M059J (cell line): ENCODE results near the gene NECAB2. TPM values are rescaled to one million over a fixed set of nuclear protein-coding genes. Genes with fewer than 3 reads are reported as not detected.

Experiments used
- DNase-seq: peaks from one replicate; pipeline ENCODE4 v3.0.0-alpha.2; 2012; ENCODE audit warnings: low read depth
- total RNA-seq: library from RNA; depleted of rRNA; stranded (reverse); fragments of >200 nt; shearing (Covaris generic); gene quantifications from 2 replicates; pipeline ENCODE4 v1.2.3, GENCODE V29; 2014

Gene NECAB2
- total RNA-seq, 1 experiment from 2014 or later: not detected

DNA sequence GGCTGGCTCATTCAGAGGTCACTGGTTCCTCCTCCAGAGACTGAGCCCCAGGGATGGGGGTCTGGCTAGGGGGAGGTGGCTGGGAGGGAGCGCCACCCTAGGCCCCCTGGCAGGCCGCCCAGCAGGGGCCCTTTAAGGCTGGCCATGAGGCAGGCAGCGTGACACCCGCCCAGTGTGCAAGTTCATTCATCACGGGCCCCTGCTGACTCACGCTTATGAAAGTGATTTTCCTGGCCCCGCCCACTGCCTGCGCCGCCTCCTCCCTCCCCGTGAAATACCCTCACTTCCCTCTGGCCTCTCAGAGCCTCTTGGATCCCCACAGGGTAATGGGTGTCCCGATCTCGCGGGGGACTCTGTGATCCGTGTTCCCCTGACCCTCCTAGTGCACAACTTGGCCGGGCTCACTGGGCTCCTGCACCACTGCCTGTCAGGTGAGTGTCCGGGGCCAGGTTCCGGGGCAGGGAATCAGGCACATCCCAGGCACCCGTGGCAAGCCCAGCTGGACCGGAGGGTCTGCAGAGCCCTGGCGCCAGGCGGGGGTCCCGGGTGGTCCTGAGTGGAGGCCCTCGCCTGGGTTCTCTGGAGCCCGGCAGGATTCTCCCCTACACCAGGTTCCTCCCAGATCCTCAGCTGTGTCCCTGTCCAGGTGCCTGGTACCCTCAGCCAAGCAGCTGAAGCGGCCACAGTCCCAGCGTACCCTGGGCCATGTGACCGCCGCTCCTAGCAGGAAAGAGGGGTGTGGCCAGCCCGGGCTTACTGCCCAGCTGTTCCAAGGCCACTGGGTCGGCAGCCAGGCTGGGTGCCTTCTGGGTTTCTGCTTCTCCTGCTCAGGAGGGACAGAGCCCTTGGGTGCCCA, 14.9 kb upstream of the NECAB2 start, which contains the start of gene OSGIN1:
Gene OSGIN1 (plus strand): TSS at position 301 of the 856 bp plus-strand sequence. CDS start 4,432 bp downstream, outside the sequence.
- DNase-seq: peak; percentile 94

DNA sequence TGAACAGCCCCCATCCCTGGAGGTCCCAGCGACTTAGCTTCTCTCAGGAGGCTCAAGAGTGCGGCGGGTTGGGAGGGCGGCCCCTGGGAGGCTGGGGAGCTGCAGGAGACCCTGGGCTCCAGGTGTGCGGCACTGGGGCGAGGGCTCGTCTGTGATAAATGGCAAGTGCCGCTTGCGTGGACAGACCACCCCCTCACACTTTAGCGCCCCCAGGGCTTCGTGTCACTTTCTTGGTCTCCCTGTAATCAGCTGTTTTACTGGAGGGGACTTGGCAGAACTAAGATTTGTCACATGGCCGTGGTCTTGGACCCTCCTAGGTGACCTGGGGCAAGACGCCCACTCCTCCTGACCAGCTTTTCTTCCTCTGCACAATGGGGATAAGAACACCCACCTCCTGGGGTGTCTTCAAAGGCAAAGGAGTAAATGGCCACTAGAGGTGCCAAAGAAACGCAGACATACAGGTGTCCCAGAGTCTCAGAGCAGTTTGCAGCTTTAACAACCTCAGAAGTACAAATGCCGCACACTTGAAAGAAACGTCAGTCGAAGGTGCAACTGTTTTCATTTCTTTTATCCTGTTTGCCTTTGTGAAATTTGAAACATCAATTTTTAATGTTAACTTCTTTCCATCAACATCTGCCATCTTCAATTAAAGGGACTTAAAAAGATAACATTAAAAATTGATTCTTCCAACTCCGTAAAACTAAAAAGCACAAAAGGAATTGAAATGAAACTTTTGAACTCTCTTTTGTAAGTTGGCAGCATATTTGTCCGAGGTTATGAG, 14.1 kb upstream of the NECAB2 start:
- peak; percentile 76 for DNase-seq

DNA sequence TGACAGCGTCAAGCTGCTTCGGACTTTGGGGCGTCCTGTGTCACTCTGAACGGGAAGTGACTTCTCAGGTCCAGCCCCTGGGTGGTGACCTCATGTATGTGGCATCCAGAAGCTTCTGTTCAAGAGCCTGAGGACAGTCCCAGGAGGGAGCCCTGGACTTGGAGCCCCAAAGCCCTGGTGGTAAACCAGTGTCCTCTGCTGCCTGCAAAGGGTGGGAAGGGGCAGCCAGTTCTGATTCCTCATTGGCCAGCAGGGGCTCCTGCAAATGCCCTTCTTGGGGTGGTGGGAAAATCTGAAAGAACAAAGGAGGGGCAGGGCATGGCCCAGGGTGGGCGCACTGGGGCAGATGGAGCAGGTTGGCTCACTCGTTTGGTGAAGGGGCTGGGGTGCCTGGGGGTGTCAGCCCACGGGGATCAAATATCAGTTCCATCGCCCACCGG, 13.4 kb upstream of the NECAB2 start:
- peak; percentile 85 for DNase-seq

DNA sequence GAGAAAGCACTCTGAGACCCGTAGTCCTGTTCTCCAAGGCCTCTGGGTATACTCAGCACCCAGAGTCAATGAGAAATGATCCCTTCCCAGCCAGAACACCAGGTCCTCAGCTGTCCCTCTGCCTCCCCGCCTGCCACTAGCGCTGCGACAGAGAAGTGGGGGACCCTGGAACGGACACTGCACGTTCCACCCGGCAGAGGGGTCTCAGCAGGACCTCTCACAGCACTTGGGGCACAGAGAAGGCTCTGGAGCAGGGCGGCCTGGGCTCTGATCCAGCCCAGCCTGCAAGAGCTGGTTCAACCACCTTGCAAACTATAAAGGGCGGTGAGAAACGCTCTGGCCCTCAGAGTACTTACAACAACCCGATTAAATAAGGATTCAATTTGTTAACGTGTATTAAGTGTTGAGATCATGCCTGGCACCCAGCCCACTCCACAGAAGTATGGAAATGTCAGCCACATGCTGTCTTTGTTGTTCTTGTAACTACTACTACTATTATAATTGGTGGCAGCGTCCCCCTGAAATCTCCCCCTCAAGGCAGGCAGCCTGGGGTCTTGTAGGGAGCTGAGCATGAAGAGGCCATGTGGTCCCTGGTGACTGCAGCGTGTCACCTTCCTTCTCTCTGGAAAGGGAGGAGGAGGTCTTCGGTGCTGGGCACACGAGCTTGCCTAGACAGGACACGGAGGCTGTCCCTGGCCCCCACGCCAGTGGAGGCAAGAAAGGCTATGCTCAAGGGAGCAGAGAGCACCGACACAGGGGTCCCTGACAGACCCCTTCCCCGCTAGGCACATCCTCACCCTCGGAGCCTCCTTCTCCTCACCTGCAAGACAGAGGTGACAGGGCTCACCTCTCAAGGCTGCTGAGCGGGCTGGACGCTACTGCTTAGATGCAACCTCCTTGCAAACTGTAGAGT, 12.6 kb upstream of the NECAB2 start:
- peak; percentile 14 for DNase-seq

DNA sequence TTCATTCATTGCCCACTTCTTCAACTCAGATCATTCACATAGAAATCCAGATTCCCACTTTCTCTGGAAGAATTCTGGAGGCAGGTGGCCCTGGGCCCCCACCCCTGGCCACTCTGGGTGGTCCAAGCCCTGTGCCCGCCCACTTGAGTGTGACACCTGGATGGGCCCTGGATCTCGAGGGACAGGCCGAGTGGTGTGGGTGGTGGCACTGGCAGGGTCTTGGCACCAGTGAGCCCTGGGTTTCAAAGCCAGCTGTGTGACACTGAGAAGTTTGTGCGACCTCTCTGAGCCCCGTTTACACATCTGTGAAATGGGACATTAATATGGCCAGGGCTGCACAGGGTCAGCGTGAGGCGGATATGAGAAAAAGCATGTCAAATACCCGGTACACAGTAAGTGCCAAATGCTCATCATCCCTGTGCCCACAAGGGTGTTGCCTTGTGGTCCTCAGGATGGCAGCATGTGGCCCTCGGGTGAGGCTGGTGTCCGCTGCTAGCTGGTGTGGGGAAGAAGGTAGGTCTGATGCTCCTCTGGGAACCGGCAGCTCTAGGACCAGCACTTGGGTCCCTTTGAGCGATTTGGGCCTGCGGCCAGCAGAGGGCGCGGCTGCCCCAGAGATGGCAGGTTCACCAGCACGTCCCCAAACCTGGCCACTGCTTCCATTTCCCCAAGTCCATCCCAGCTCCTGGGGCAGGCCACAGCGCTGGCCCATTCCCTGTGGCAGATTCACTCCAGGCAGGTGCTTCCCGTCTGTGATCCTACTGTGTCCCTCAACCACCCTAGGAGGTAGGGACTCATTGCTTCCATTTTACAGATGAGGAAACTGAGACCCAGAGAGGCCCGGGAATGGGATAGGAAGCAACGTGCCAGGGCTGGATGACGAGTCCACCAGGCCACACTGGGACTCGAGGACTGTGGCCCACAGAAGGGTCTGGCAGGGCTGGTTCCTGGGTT, 11.4 kb upstream of the NECAB2 start:
- DNase-seq: peak; percentile 76

DNA sequence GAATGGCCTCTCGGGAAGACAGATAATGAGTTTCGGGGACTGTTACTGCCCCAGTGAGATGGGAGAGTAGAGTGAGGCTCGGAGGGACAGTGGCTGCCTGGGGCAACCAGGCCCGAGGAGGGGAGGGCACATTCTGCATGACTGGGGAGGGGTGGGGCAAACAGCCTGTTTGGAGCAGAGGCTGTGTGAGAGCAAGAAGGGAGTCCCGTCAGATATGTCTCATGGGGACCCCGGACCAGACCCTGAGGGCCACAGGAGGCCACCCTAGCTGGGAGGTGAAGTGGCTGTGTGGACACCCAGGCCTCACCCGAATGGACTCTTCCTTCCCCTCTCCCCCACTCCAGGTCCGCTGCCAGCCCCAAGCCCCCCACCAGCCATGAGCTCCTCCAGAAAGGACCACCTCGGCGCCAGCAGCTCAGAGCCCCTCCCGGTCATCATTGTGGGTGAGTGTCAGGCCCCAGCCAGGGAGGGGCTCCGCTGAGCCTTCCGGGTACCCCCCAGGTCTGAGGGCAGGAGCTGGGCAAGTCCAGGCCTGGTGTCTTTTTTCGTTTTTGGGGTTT, 10.7 kb upstream of the NECAB2 start:
- no peak for DNase-seq

DNA sequence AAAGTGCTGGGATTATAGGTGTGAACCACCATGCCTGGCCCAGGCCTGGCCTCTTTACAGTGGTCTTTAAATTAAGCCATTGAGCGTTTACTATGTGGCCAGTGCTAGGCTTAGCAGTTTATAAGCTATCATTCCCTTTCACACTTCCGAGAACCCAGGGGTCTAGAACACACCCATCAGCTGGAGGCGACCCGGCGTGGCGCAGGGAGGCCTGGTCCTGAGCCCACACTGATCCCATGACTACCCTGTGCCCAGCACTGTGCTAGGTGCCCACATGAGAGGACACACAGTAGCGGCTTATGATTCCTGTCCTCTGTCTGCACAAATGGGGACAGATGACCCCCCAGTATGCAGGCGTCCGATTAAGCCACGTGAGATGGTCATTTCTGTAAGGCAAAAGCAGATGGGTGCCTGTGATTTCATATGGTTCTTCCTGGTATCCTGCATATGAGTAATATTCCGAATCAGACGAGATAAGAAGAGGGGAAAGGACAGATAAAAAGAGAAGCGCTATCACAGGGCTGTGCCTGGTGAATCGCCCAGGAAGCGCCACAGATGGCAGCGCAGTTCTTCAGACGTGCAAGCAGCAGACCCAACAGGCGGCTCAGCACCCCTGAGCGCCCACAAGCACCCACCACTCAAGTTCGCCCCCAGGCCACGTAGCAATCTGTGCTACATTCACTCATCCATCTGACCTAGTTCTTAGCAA, 9.8 kb upstream of the NECAB2 start:
- no peak for DNase-seq

DNA sequence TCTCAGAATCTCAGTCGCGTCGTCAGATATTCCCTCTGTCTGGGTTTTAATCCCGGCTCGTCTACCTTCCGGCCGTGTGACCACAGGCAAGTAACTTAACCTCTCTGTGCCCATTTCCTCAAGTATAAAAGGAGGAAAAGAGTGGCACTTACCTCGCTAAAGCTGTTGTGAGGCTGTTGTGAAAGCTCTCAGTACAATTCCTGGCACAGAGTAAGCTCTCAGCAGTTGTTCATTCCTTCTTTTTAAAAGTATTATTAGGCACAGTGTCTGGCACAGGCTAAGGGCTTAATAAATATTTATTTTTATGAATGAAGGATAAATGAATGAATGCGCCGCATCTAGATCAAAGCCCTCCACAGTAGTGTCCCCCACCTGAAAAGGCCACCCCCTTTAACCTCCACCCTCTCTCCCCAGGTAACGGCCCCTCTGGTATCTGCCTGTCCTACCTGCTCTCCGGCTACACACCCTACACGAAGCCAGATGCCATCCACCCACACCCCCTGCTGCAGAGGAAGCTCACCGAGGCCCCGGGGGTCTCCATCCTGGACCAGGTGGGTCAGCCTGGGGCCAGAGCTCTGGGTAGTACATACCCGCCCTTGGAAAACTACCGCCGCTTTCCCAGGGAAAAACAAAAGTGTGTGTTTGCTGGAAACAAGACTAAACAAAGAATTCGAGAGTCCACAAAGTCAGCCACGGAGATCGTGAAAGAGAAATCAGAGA, 9.0 kb upstream of the NECAB2 start:
- no peak for DNase-seq

DNA sequence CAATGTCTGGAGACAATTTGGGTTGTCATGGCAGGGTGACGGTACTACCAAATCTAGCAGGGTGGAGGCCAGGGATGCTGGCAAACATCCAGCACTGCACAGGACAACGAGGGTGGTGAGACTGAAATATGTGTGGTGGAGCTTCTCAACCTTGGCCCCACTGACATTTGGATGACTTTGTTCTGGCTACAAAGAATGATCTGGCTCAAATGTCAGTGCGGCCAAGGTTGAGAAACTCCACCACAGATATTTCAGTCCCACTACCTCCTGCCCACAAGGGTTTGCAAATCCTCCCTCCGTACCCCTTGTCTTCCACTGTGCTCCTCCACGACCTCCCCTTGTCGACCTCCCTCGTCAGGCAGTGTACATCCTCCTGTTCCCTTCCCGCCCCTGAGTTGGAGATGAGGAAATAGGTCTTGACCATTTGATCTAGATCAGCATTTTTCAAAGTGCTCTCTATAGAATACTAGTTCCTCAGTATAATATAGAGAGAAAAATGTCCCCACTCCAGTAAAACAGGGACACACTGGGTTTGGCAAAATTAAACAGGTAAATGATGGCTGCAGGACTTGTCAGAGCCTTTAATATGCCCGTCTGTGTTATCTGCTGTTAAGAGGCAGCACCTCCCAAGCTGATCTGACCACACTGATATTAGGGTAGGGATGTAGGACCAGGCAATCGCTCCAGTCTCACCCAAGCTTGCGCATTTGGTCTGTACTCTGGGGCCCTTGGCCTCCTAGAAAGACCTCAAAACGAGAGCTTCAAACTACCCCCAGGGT, 8.2 kb upstream of the NECAB2 start:
- no peak for DNase-seq

DNA sequence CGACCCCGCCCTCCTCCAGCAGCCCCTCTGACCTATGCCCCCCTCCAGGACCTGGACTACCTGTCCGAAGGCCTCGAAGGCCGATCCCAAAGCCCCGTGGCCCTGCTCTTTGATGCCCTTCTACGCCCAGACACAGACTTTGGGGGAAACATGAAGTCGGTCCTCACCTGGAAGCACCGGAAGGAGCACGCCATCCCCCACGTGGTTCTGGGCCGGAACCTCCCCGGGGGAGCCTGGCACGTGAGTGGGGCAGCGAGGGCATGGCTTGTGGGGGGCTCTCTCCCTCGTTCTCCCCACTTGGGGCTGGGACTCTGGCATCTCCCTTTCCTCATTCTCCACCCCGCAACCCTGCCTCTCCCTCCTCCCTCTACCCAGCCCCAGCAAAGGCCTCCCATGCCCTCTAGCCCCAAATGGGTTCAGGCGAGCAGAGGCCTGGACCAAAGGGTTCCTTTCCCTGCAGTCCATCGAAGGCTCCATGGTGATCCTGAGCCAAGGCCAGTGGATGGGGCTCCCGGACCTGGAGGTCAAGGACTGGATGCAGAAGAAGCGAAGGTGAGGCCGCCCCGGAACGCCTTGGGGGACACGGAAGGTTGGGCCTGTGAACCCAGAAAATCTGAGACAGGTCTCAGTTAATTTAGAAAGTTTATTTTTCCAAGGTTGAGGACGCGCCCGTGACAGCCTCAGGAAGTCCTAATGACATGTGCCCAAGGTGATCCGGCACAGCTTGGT, 7.4 kb upstream of the NECAB2 start:
- DNase-seq: no peak

DNA sequence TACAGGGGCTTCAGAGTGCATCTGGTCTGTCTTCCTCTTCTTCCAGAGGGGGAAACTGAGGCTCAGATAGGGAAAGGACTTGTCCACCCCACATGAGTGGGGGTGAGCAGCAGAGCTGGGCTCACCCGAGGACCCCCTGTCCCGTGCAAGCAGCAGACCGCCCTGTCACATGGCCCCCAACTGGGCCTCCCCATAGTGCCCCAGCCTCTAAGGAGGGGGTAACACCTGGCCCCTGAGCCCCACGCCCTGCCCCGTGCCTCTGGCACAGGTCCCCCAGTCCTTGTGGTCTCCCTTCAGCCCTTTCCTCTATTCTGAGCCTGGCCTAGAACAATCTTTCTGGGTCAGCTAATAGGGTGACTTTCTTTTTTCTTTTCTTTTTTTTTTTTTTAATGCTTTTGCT, 6.5 kb upstream of the NECAB2 start:
- DNase-seq: no peak

DNA sequence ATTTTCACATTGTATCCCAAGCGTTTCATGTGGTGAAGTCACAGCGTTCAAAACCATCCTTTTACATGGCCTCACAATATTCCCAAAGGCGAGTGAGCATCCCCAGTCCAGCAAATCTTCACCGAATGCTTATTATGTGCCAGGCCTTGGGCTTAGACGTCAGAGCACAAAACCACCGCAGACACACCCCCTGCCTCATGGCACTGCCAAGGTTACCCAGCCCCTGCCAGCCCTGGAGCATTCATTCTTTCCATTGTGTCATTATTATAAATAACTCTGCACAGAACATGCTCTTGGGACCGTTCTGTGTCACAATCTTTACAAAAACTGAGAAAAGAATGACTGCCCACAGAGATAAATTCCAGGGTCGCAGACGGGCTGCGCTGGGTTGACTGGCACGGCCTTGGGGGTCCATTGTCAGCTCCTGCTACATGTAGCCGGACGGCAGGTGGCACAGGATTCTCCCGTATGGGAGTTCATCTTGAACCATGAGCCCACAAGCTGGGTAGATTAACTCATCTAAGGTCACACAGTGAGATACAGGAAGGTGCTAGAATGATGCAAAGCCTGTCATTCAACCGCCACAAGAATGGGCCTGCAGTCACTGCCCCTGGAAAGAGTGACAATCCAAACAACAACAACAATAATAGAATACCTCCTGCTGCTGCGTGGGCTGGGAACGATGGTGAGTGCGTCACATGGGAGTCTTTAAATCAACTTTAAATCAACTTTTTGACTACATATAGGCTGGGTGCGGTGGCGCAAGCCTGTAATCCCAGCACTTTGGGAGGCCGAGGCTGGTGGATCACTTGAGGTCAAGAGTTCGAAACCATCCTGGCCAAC, 4.5 kb upstream of the NECAB2 start:
- DNase-seq: no peak

DNA sequence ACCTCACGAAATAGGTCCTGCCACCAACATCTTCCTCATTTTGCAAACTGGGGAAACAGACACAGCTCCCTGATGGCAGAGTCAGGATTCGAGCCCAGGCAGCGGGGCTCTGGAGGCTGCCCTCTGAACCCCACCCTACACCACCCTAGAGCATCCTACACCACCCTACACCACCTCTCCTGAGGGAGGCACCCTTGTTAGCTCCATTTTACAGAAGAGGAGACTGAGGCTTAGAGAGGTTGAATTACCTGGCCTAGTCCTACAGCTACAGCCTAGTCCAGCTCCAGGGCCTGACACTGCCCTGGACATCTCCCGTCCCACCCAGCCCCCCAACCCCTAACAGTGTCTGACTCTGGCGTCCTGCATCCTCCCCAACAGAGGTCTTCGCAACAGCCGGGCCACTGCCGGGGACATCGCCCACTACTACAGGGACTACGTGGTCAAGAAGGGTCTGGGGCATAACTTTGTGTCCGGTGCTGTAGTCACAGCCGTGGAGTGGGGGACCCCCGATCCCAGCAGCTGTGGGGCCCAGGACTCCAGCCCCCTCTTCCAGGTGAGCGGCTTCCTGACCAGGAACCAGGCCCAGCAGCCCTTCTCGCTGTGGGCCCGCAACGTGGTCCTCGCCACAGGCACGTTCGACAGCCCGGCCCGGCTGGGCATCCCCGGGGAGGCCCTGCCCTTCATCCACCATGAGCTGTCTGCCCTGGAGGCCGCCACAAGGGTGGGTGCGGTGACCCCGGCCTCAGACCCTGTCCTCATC, 3.2 kb upstream of the NECAB2 start:
- DNase-seq: no peak

DNA sequence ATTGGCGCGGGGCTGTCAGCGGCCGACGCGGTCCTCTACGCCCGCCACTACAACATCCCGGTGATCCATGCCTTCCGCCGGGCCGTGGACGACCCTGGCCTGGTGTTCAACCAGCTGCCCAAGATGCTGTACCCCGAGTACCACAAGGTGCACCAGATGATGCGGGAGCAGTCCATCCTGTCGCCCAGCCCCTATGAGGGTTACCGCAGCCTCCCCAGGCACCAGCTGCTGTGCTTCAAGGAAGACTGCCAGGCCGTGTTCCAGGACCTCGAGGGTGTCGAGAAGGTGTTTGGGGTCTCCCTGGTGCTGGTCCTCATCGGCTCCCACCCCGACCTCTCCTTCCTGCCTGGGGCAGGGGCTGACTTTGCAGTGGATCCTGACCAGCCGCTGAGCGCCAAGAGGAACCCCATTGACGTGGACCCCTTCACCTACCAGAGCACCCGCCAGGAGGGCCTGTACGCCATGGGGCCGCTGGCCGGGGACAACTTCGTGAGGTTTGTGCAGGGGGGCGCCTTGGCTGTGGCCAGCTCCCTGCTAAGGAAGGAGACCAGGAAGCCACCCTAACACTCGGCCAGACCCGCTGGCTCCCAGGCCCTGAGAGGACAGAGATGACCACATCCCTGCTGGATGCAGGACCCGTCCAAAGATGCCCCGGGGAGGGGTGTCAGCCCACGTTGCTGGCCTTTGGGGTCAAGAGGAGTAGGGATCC, 2.4 kb upstream of the NECAB2 start:
- DNase-seq: no peak

DNA sequence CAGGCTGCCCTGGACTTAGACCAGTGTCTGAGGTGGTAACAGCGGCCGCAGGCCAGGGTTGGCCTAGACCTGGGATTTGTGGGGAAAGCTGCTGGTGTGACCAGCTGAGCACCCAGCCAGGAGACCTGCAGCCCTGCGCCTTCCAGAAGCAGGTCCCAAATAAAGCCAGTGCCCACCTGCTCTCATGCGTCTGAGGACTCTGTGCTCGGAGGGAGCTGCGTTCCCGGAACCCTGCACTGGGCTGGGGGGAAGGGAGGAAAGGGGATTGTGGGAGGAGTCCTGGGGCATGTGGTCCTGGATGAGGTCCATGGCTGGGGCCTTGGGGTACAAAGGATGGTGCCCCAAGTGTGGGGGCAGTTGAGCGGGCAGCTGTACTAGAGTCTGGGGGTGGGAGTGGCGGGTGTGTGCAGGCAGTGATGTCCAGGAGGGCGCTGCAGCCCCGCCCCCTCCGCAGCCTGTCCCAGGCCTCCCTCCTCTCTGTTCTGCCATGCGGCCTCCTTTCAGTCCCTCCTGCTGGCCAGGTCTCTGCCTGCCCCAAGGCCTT, 1.8 kb upstream of the NECAB2 start:
- no peak for DNase-seq
